ENCODE data around the gene SLC2A4RG.
A peak's percentile ranks its signal among the peaks of the same experiment; 100 is the strongest.

SLC2A4RG gene, protein sequence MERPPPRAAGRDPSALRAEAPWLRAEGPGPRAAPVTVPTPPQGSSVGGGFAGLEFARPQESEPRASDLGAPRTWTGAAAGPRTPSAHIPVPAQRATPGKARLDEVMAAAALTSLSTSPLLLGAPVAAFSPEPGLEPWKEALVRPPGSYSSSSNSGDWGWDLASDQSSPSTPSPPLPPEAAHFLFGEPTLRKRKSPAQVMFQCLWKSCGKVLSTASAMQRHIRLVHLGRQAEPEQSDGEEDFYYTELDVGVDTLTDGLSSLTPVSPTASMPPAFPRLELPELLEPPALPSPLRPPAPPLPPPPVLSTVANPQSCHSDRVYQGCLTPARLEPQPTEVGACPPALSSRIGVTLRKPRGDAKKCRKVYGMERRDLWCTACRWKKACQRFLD

DNA sequence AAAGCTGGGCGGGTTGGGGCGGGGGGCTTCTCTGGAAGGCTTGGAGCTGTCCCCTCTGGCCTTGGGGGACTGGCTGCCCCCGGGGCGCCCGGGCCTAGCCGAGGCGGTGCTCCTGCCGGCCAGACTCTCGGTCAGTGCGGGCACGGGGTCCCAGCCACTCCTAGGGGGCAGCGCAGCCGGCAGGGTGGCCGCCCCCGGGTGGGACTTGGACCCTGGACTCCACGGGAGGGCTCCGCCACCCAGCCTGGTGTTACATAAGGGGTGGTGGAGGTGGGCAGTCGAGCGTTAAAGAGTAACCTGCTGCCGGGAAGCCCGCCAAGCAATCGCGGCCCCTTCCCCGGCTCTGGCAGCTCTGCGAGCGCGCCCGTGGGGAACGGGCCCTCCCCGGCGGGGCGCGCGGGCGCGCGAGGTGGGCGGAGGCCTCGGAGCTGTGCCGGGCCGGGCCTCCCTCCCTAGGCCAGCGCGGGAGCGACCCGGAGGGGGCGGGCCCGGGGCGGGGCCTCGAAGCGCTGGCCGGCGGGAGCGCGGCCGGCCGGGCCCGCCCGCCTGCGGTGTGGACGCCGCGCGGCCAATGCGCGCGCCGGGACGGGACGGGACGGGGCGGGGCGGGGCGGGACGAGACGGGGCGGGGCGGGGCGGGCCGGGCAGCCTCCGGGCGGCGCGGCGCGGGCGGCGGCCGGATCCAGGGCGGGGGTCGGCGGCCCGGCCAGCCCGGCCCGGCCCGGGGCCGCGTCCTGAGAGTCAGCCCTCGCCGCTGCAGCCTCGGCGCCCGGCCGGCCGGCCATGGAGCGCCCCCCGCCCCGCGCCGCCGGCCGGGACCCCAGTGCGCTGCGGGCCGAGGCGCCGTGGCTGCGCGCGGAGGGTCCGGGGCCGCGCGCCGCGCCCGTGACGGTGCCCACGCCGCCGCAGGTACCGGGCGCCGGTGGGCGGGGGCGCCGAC is at the start of gene SLC2A4RG:
SLC2A4RG (plus strand) TSS at position 647 of the 940 bp plus-strand sequence; CDS start at position 784, 137 bp downstream.
- peak; percentile 84 for DNase-seq (ENCODE audit: low spot score)

DNA sequence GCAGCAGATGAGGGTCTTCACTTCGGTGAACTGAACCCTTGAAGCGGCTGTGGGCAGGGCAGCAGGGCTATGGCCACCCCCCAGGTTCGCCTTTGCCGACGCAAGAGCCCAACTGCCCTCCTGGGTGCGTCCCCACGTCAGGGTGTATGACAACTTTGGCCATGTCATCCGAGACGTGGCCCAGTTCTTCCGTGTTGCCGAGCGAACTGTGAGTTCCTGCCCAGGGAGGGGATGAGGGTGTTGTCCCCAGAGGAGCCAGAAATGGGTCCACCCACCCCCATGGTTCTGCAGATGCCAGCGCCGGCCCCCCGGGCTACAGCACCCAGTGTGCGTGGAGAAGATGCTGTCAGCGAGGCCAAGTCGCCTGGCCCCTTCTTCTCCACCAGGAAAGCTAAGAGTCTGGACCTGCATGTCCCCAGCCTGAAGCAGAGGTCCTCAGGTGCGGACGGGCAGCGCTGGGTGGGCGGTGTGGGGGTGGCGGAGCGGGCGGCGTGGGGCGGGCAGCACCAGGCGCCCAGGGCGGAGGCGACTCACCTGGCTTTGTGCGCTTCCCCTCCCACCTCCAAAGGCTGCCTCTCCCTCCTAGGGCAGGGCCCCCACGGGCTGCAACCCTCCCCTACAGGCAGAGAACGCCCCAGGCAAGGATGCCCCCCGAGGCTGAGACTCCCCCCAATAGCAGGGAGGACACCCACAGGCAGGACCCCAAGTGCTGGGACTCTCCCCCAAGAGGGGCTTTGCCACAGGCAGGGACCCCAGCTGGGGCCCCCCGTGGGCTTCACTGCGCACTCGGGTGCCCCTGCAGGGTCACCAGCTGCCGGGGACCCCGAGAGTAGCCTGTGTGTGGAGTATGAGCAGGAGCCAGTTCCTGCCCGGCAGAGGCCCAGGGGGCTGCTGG is 49.3 kb upstream of the SLC2A4RG start:
- no peak for DNase-seq (ENCODE audit: low spot score)

DNA sequence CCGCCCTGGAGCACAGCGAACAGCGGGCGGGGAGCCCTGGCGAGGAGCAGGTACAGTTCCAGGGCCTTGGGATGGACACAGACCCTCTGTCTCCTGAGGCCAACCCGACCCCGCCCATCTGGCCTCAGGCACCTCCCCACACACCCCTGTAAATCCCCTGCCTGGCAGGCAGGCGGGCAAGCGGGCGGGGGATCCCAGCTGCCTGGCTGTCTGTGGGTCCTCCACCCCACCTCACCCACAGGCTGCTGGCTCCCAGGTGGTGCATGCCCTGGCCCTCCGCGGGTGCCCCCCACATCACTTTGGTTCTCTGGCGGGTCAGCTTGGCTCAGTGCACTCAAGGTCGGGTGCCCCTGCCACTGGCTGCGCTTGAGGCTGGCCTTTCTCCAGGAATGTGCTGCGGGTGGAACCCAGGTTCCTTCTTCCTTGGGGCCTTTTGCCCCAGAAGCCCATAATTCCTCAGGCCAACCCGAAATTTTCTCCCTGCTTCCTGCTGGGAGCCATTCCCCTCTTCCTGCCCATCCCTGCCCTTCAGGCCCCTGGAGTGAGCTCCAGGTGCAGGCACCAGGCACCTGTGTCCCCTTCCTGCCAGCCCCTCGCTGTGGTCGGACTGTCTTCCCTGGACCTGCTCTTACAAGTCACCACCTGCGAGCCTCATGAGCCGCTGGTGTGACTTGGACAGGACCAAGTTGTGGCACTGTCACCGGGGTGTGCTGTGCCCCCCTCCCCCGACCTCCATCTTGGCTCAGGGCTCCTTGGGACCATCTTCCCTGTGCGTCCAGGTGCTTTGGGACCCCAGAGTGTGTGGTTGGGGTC is 48.5 kb upstream of the SLC2A4RG start:
- DNase-seq (ENCODE audit: low spot score) = no peak

DNA sequence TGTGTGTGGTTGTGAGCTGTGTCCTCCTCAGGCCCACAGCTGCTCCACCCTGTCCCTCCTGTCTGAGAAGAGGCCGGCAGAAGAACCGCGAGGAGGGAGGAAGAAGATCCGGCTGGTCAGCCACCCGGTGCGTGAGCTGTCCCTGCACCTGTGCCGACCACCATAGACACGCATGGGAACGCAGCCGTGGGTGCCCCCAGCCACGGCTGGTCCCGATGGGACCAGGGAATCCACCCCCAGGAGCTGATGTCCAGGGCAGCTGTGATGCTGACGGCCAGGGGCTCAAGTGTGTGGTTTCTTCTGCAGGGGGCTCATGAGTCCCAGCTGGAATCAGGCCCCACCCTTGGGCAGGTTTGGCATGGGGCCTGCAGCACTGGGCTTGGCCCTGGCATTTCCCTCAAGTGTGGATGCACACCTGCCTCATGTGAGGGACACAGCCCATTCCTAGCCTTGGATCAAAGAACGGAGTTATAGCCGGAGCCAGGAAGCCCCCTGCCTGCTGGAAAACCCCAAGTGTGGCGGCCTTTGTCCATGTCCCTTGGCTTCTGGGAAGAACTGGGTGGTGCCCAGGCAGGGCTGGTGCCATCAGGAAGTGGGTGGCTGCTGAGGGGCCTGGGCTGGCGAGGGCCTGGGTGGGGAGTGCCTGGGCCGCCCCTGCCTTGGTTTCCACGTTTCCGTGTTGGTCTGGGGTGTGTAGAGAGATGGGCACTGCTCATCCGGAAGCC is 47.7 kb upstream of the SLC2A4RG start:
- DNase-seq (ENCODE audit: low spot score) = no peak

DNA sequence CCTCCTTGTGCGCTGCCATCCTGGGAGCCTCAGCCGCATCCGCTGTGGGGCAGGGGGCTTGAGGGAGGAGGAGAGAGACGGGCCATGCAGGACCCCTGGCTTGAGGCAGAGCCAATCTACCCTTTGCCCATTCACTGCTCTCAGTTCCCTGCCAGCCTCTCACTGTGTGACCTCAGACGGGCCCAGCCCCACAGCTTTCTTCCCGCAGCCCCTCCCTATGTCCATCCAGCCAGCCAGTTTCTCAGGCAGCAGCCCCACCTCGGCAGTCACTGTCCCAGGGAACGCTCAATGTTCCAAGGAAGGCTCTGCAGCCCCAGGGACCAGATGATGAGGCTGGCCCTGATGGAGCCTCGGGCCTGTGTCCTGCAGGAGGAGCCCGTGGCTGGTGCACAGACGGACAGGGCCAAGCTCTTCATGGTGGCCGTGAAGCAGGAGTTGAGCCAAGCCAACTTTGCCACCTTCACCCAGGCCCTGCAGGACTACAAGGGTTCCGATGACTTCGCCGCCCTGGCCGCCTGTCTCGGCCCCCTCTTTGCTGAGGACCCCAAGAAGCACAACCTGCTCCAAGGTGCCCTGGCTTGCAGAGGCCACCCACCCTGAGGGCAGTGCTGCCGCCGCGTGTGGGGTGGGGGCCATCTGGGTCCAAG is 47.0 kb upstream of the SLC2A4RG start:
- no peak for DNase-seq (ENCODE audit: low spot score)

DNA sequence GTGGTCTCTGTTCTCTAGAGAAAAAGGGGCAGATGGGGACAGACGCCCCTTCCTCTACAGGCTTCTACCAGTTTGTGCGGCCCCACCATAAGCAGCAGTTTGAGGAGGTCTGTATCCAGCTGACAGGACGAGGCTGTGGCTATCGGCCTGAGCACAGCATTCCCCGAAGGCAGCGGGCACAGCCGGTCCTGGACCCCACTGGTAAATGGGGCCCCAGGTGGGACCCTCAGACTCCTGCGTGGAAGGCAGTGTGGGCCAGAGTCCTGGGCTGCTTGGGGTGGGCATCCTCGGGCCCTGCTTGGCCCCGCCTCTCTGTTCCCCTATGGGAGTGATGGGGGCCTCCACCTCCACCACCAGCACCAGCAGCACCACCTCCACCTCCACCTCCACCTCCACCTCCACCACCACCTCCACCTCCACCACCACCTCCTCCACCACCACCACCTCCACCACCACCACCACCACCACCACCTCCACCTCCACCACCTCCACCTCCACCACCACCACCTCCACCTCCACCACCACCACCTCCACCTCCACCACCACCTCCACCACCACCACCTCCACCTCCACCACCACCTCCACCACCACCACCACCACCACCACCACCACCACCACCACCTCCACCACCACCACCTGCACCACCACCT is 46.4 kb upstream of the SLC2A4RG start:
- DNase-seq (ENCODE audit: low spot score) = no peak

DNA sequence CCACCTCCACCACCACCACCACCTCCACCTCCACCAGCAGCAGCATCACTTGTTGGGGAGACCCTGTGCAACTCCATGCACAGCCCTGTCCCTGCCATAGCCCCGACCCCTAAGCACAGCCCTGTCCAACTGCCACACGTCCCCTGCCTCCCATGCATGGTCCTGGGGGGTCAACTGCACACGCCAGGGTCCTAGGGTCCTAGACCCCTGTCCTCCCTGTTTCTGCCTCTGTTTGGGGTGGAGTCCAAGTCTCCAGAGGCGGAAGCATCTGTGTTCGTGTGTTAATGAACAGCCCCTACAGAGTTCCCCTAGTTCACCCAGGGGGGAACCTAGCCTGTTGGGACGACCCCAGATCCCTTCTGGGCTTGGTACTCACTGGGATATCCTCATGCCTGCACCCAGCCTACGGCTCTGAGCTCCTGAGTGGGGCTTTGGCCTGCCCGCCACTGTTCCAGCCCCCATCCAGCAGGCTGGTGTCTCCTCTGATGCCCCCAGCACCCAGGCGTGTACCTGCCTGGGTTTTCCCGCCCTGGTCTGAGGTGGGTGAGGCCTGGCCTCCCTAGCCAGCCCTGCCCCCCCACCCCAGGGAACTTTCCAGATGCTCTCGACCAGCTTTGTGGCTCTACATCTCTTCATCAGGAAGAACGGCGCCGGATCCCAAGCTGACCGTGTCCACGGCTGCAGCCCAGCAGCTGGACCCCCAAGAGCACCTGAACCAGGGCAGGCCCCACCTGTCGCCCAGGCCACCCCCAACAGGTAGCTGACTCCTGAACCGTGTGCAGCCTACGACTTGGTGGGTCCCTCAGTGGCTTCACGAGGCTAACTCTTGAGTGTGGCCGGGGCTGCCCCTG is 45.6 kb upstream of the SLC2A4RG start:
- DNase-seq (ENCODE audit: low spot score) = no peak

DNA sequence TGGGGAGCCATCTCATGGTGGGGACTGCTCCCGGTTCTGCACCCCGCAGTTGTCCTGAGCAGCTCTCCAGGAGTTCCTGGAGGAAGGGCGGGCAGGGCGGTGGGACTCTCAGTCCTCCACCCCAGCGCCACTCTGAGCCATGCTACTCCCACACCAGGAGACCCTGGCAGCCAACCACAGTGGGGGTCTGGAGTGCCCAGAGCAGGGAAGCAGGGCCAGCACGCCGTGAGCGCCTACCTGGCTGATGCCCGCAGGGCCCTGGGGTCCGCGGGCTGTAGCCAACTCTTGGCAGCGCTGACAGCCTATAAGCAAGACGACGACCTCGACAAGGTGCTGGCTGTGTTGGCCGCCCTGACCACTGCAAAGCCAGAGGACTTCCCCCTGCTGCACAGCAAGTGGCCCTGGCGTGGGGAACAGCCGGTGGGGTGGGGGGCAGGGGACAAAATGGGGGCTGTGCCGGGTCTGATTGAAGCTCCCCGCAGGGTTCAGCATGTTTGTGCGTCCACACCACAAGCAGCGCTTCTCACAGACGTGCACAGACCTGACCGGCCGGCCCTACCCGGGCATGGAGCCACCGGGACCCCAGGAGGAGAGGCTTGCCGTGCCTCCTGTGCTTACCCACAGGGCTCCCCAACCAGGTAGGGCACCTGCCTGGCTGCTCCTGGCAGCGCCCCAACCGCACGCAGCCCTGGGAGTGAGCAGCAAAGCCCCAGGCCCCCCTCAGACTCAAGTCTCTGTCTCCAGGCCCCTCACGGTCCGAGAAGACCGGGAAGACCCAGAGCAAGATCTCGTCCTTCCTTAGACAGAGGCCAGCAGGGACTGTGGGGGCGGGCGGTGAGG is 44.8 kb upstream of the SLC2A4RG start:
- no peak for DNase-seq (ENCODE audit: low spot score)

DNA sequence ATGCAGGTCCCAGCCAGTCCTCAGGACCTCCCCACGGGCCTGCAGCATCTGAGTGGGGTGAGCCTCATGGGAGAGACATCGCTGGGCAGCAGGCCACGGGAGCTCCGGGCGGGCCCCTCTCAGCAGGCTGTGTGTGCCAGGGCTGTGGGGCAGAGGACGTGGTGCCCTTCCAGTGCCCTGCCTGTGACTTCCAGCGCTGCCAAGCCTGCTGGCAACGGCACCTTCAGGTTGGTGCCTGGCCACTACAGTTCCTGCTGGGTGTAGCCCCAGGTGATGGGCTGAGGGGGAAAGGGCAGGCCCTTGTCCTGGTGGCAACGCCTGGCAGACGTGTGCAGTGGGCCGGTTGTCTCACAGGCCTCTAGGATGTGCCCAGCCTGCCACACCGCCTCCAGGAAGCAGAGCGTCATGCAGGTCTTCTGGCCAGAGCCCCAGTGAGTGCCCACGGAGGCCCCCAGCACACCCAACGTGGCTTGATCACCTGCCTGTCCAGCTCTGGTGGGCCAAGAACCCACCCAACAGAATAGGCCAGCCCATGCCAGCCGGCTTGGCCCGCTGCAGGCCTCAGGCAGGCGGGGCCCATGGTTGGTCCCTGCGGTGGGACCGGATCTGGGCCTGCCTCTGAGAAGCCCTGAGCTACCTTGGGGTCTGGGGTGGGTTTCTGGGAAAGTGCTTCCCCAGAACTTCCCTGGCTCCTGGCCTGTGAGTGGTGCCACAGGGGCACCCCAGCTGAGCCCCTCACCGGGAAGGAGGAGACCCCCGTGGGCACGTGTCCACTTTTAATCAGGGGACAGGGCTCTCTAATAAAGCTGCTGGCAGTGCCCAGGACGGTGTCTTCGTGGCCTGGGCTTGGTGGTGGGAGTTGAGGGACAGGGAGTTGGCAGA is 43.9 kb upstream of the SLC2A4RG start:
- DNase-seq (ENCODE audit: low spot score) = no peak

DNA sequence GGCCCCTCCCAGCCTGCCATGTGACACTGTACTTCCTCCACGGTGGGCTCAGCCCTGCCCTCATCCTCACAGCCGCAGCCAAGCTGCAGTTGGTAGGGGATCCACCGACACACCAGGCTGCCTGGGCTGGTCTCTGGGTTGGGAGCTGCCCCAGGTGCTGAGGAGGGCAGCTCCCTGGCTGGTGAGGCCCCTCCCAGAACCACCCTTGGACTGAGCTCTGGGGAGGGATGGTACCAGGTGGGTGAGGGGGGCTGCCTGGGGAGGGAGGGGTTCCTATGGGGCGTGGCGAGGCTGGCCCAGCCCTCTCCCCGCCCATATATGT is 43.3 kb upstream of the SLC2A4RG start:
- DNase-seq (ENCODE audit: low spot score) = peak; percentile 63

DNA sequence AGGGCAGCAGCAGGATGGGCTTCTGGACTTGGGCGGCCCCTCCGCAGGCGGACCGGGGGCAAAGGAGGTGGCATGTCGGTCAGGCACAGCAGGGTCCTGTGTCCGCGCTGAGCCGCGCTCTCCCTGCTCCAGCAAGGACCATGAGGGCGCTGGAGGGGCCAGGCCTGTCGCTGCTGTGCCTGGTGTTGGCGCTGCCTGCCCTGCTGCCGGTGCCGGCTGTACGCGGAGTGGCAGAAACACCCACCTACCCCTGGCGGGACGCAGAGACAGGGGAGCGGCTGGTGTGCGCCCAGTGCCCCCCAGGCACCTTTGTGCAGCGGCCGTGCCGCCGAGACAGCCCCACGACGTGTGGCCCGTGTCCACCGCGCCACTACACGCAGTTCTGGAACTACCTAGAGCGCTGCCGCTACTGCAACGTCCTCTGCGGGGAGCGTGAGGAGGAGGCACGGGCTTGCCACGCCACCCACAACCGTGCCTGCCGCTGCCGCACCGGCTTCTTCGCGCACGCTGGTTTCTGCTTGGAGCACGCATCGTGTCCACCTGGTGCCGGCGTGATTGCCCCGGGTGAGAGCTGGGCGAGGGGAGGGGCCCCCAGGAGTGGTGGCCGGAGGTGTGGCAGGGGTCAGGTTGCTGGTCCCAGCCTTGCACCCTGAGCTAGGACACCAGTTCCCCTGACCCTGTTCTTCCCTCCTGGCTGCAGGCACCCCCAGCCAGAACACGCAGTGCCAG is 42.8 kb upstream of the SLC2A4RG start, which contains the start of gene TNFRSF6B:
TNFRSF6B (plus strand) TSS at position 25 of the 729 bp plus-strand sequence; CDS start at position 141, 116 bp downstream.
- DNase-seq (ENCODE audit: low spot score) = no peak

DNA sequence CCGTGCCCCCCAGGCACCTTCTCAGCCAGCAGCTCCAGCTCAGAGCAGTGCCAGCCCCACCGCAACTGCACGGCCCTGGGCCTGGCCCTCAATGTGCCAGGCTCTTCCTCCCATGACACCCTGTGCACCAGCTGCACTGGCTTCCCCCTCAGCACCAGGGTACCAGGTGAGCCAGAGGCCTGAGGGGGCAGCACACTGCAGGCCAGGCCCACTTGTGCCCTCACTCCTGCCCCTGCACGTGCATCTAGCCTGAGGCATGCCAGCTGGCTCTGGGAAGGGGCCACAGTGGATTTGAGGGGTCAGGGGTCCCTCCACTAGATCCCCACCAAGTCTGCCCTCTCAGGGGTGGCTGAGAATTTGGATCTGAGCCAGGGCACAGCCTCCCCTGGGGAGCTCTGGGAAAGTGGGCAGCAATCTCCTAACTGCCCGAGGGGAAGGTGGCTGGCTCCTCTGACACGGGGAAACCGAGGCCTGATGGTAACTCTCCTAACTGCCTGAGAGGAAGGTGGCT is 42.2 kb upstream of the SLC2A4RG start:
- DNase-seq (ENCODE audit: low spot score) = peak; percentile 37

DNA sequence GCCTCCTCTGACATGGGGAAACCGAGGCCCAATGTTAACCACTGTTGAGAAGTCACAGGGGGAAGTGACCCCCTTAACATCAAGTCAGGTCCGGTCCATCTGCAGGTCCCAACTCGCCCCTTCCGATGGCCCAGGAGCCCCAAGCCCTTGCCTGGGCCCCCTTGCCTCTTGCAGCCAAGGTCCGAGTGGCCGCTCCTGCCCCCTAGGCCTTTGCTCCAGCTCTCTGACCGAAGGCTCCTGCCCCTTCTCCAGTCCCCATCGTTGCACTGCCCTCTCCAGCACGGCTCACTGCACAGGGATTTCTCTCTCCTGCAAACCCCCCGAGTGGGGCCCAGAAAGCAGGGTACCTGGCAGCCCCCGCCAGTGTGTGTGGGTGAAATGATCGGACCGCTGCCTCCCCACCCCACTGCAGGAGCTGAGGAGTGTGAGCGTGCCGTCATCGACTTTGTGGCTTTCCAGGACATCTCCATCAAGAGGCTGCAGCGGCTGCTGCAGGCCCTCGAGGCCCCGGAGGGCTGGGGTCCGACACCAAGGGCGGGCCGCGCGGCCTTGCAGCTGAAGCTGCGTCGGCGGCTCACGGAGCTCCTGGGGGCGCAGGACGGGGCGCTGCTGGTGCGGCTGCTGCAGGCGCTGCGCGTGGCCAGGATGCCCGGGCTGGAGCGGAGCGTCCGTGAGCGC is 41.6 kb upstream of the SLC2A4RG start:
- no peak for DNase-seq (ENCODE audit: low spot score)

DNA sequence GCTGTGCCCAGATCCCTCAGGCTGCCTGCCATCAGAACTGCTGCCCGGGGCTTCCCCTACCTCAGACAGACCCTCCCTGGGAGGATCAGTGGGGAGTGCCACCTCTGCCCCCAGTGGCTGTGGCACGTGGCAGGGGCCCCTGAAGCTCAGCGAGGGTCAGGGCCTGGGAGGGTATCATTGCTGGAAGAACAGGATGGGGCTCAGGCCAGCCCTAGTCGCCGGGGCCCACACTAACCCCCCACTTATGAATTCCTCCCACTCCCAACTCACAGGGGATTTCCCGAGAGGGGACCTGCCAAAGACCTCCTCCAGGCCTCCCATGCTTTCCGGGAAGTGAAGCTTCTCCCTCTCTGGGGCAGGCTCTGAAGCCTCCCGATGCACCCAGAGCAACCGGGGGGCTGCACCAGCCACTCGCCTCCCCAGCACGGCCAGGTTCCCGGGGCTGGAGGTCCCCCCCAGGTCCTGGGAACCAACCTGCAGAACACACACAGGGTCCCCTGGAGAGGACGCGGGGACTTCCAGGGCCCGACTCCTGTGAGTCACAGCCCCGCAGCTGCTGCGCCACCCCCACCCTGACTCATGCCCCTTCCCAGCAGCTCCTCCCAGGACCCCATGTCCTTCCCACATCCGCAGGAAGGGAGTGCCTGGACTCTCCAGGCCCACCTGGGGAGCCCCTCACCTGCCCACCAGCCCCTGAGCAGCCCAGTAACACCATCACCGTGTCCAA is 40.7 kb upstream of the SLC2A4RG start:
- peak; percentile 94 for DNase-seq (ENCODE audit: low spot score)

All from kidney tubule cell (primary cell).